IMR-90 (cell line): Measurements from ENCODE around the gene TOPORS. TPM values are rescaled to one million over a fixed set of nuclear protein-coding genes. Genes with fewer than 3 reads are reported as not detected.

Experiments
- ATAC-seq: fragments of 200-7000 bp; cut with Tn5 transposase; 2 replicates; pipeline ENCODE4 v1.9.1; 2020; ENCODE audit warnings: low read depth, mild to moderate bottlenecking, moderate library complexity
- BruUV-seq: library from RNA; stranded (reverse); fragments of 400-500 nt; replicated peaks from 2 replicates; lab custom pipeline; 2021; lab: Mats Ljungman, UMichigan
- CTCF ChIA-PET: fragments of 300-600 bp; formaldehyde crosslinking; extraction: SDS; loops from one replicate; lab custom pipeline; 2021; ENCODE audit warnings: antibody characterized with exemption; lab: Yijun Ruan, JAX
- POLR2A ChIA-PET: fragments of 300-600 bp; sonication (Branson Sonifier 250); formaldehyde crosslinking; loops from one replicate; lab custom pipeline; 2022; ENCODE audit warnings: antibody characterized with exemption; ENCODE audit not compliant: unreplicated experiment; lab: Charles Lee
- DNase-seq: peaks from one replicate; pipeline ENCODE4 v3.0.0; 2013
- H2AFZ ChIP-seq: replicated peaks from 2 replicates; pipeline ENCODE3; 2013; ENCODE audit warnings: low read length, mild to moderate bottlenecking; ENCODE audit not compliant: poor library complexity
- H2AK5ac ChIP-seq: 2 replicates; pipeline ENCODE4 v1.6.1; 2013; ENCODE audit warnings: low read depth, low read length, inconsistent platforms
- H2AK9ac ChIP-seq: replicated peaks from 2 replicates; pipeline ENCODE3; 2013; ENCODE audit warnings: mild to moderate bottlenecking, low read depth, low read length, moderate library complexity; ENCODE audit not compliant: poor library complexity
- H2BK120ac ChIP-seq: 2 replicates; pipeline ENCODE4 v1.6.1; 2013; ENCODE audit warnings: low read depth, low read length, inconsistent platforms
- H2BK15ac ChIP-seq: 3 replicates; pipeline ENCODE4 v1.6.1; 2013; ENCODE audit warnings: low read depth, low read length, inconsistent platforms
- H2BK20ac ChIP-seq: 2 replicates; pipeline ENCODE4 v1.6.1; 2013; ENCODE audit warnings: low read depth, mild to moderate bottlenecking, inconsistent platforms, low read length, moderate library complexity
- H2BK5ac ChIP-seq: 2 replicates; pipeline ENCODE4 v1.6.1; 2013; ENCODE audit warnings: mild to moderate bottlenecking, low read depth, low read length, inconsistent platforms; ENCODE audit not compliant: poor library complexity, severe bottlenecking
- H3K14ac ChIP-seq: replicated peaks from 2 replicates; pipeline ENCODE4 v1.6.1; 2013; ENCODE audit warnings: low read depth, low read length, inconsistent platforms
- H3K18ac ChIP-seq: 2 replicates; pipeline ENCODE4 v1.6.1; 2013; ENCODE audit warnings: low read depth, low read length, control low read depth
- H3K23ac ChIP-seq: 2 replicates; pipeline ENCODE4 v1.6.1; 2013; ENCODE audit warnings: low read depth, low read length, inconsistent platforms
- H3K27ac ChIP-seq: 2 replicates; pipeline ENCODE4 v1.5.1; 2013; ENCODE audit warnings: mild to moderate bottlenecking, control low read depth, low read length; ENCODE audit not compliant: insufficient read depth
- H3K27me3 ChIP-seq: 2 replicates; pipeline ENCODE4 v1.6.1; 2013; ENCODE audit warnings: low read length; ENCODE audit not compliant: control insufficient read depth, insufficient read depth
- H3K36me3 ChIP-seq: 2 replicates; pipeline ENCODE4 v1.6.1; 2013; ENCODE audit warnings: low read length, mixed read lengths; ENCODE audit not compliant: control insufficient read depth, insufficient read depth
- H3K4ac ChIP-seq: 2 replicates; pipeline ENCODE4 v1.6.1; 2013; ENCODE audit warnings: low read depth, low read length, inconsistent platforms
- H3K4me1 ChIP-seq: 2 replicates; pipeline ENCODE4 v1.6.1; 2013; ENCODE audit warnings: low read length, mixed read lengths; ENCODE audit not compliant: control insufficient read depth, insufficient read depth
- H3K4me2 ChIP-seq: 2 replicates; pipeline ENCODE4 v1.6.1; 2013; ENCODE audit warnings: low read depth, mild to moderate bottlenecking, control low read depth, low read length, moderate library complexity
- H3K4me3 ChIP-seq: 2 replicates; pipeline ENCODE4 v1.5.1; 2013; ENCODE audit warnings: low read depth, mild to moderate bottlenecking, control low read depth, low read length, moderate library complexity; ENCODE audit not compliant: insufficient read depth
- H3K56ac ChIP-seq: 2 replicates; pipeline ENCODE4 v1.6.1; 2013; ENCODE audit warnings: low read length, inconsistent platforms; ENCODE audit not compliant: insufficient read depth; ENCODE audit errors: extremely low read depth
- H3K79me1 ChIP-seq, 2 experiments: 2 replicates each; pipeline ENCODE4 v1.6.1; 2013; ENCODE audit warnings: low read length in 2 of 2, inconsistent platforms in 1 of 2, low read depth in 1 of 2
- H3K9ac ChIP-seq: 2 replicates; pipeline ENCODE4 v1.6.1; 2013; ENCODE audit warnings: low read depth, low read length, control low read depth
- H3K9me1 ChIP-seq: 2 replicates; pipeline ENCODE4 v1.6.1; 2013; ENCODE audit warnings: low read length, inconsistent platforms; ENCODE audit not compliant: insufficient read depth
- H3K9me3 ChIP-seq: 2 replicates; pipeline ENCODE4 v1.6.1; 2013; ENCODE audit warnings: low read length; ENCODE audit not compliant: control insufficient read depth, insufficient read depth
- H4K20me1 ChIP-seq: 2 replicates; pipeline ENCODE4 v1.6.1; 2013; ENCODE audit warnings: low read length, inconsistent platforms; ENCODE audit not compliant: insufficient read depth
- H4K5ac ChIP-seq: 2 replicates; pipeline ENCODE4 v1.6.1; 2013; ENCODE audit warnings: mild to moderate bottlenecking, low read depth, low read length, control low read depth
- H4K8ac ChIP-seq, 2 experiments: 2 replicates each; pipeline ENCODE4 v1.6.1; 2013; ENCODE audit warnings: low read depth in 2 of 2, low read length in 2 of 2, control low read depth in 1 of 2, inconsistent platforms in 1 of 2
- H4K91ac ChIP-seq: 2 replicates; pipeline ENCODE4 v1.6.1; 2013; ENCODE audit warnings: low read depth, low read length, inconsistent platforms; ENCODE audit not compliant: insufficient read depth
- BHLHE40 ChIP-seq: fragments of 150-350 bp; IDR thresholded peaks from 2 replicates; pipeline ENCODE4 v1.6.1; 2016; ENCODE audit warnings: mild to moderate bottlenecking, low read depth, low read length
- CEBPB ChIP-seq: IDR thresholded peaks from 2 replicates; pipeline ENCODE4 v1.6.1; 2012; ENCODE audit warnings: low read depth, low read length, improper control_type of control experiment
- CHD1 ChIP-seq: IDR thresholded peaks from 2 replicates; pipeline ENCODE4 v1.6.1; 2012; ENCODE audit warnings: low read depth, low read length, improper control_type of control experiment
- FOS ChIP-seq: fragments of 150-350 bp; IDR thresholded peaks from 2 replicates; pipeline ENCODE4 v1.6.1; 2016; ENCODE audit warnings: low read depth, low read length
- MAFK ChIP-seq: IDR thresholded peaks from 2 replicates; pipeline ENCODE4 v1.6.1; 2012; ENCODE audit warnings: low read depth, low read length, improper control_type of control experiment
- MAZ ChIP-seq: IDR thresholded peaks from 2 replicates; pipeline ENCODE4 v1.6.1; 2012; ENCODE audit warnings: low read depth, mild to moderate bottlenecking, low read length, improper control_type of control experiment, moderate library complexity, borderline replicate concordance
- MXI1 ChIP-seq: IDR thresholded peaks from 2 replicates; pipeline ENCODE4 v1.6.1; 2012; ENCODE audit warnings: low read depth, mild to moderate bottlenecking, low read length, moderate library complexity, borderline replicate concordance
- NFE2L2 ChIP-seq: fragments of 150-350 bp; IDR thresholded peaks from 2 replicates; pipeline ENCODE4 v1.6.1; 2016; ENCODE audit warnings: low read depth, mild to moderate bottlenecking, low read length
- POLR2A ChIP-seq: IDR thresholded peaks from 2 replicates; pipeline ENCODE4 v1.6.1; 2012; ENCODE audit warnings: mild to moderate bottlenecking, low read depth, low read length
- RAD21 ChIP-seq: IDR thresholded peaks from 2 replicates; pipeline ENCODE4 v1.6.1; 2012; ENCODE audit warnings: low read length, improper control_type of control experiment
- RCOR1 ChIP-seq: IDR thresholded peaks from 2 replicates; pipeline ENCODE4 v1.6.1; 2012; ENCODE audit warnings: mild to moderate bottlenecking, low read length, improper control_type of control experiment; ENCODE audit not compliant: insufficient replicate concordance
- RFX5 ChIP-seq: IDR thresholded peaks from 2 replicates; pipeline ENCODE4 v1.8.0; 2012; ENCODE audit warnings: low read depth, mild to moderate bottlenecking, low read length, moderate library complexity
- SMC3 ChIP-seq: fragments of 150-350 bp; IDR thresholded peaks from 2 replicates; pipeline ENCODE4 v1.6.1; 2016; ENCODE audit warnings: low read depth, mild to moderate bottlenecking, antibody characterized with exemption, low read length, moderate library complexity
- WGBS, 2 experiments: methylation state at CpG; one replicate each; pipeline versions ENCODE4 v1.1.5 to v1.1.7; 2013; ENCODE audit warnings: missing lambda C conversion rate in 2 of 2; ENCODE audit not compliant: insufficient read length in 1 of 2; ENCODE audit errors: extremely low coverage in 2 of 2; 5-methylcytosine and 5-hydroxymethylcytosine counted together
- dilution Hi-C: fragments of 300-500 bp; cut with HindIII; formaldehyde crosslinking; loops from one replicate; pipeline ENCODE4 v1.14.3; 2018; ENCODE audit warnings: low sequenced_read_pairs; ENCODE audit not compliant: unreplicated experiment
- in situ Hi-C: fragments of 300-500 bp; cut with MboI; formaldehyde crosslinking; loops from 3 replicates; pipeline ENCODE4 v1.14.3; 2019; ENCODE audit warnings: low sequenced_read_pairs, inconsistent platforms, mixed read lengths
- intact Hi-C: fragments of 100-400 bp; cut with micrococcal nuclease; formaldehyde crosslinking; loops from 2 replicates; pipeline ENCODE4 v1.10.0; 2022
- polyA plus RNA-seq, 3 experiments: library from polyadenylated mRNA; depleted of rRNA; stranded (reverse); fragments of >200 nt; gene quantifications; 2 replicates each; pipeline ENCODE4 v1.2.3, GENCODE V29; 2012; ENCODE audit warnings: low replicate concordance in 1 of 3
- total RNA-seq: library from RNA; depleted of rRNA; stranded (reverse); fragments of >200 nt; gene quantifications from 2 replicates; pipeline ENCODE4 v1.2.3, GENCODE V29; 2012
- TF ChIP-seq, protein P1 (sequence below): fragments of 150-350 bp; IDR thresholded peaks from 2 replicates; pipeline ENCODE4 v1.6.1; 2016; ENCODE audit warnings: low read depth, mild to moderate bottlenecking, low read length, moderate library complexity, borderline replicate concordance
- TF ChIP-seq, protein P2 (sequence below): fragments of 150-350 bp; IDR thresholded peaks from 2 replicates; pipeline ENCODE4 v1.6.1; 2017; ENCODE audit warnings: mild to moderate bottlenecking, antibody characterized with exemption, low read length, low read depth

The TOPORS gene
- total and polyA plus RNA-seq, 2 of the 4 experiments (the other 2 are of a cell fraction): 7.4 to 27.8 TPM

DNA sequence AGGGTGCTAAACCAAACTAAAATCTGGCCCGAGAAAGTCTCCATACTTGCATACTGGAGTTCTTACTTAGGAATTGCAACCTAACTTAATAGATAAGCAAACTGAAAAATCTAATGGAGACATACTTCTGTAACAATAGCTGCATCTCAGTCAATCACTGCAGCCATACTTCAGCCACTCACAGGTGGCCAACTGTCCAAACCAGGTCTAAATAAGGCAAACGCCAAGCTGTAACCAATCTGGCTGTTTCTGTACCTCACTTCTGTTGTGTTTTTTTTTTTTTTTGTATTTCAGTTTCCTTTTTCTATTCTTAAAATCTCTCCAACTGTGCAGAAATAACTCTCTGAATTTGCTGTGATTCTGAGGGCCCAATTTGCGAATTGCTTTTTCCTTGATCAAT lies 24.9 kb upstream of the TOPORS start:
- ChIA-PET CTCF (interaction anchor here (11.5 kb wide), 1 partner anchor 200 kb away, joined by 189 read pairs; no protein-coding TSS in a partner anchor), POLR2A (no interaction called here)
- intact Hi-C loops: no loop called here
- no CpG with 5 or more reads among the region's 3 CpGs for WGBS, 2 experiments
- Histone ChIP-seq H3K36me3 (no peaks in the 10 kb centered on the region), H2AK9ac (no peak overlapping the region), H4K20me1 (no peaks in the 10 kb centered on the region), H2BK20ac (no peak overlapping the region), H3K23ac (no peak overlapping the region), H4K8ac (no peak overlapping the region), H3K4me2 (no peak overlapping the region), H2BK120ac (no peak overlapping the region), H4K5ac (no peak overlapping the region), H3K9me1 (no peaks in the 10 kb centered on the region), H2BK15ac (no peak overlapping the region), H2BK5ac (no peak overlapping the region), H2AK5ac (no peak overlapping the region), H3K9ac (no peak overlapping the region), H3K56ac (no peak overlapping the region), H3K14ac (no peak overlapping the region), H3K18ac (no peak overlapping the region), H3K4me3 (no peak overlapping the region), H3K4me1 (0 out of 2 replicates have a peak, but pooled peaks cover 3% of the 10 kb centered on the region), H3K79me1 (no peaks in the 10 kb centered on the region), H4K91ac (no peak overlapping the region), H3K4ac (no peak overlapping the region), H3K27me3 (no peaks in the 10 kb centered on the region; the same call in 1 of the 2 replicates), H3K9me3 (no peaks in the 10 kb centered on the region), H3K27ac (no peak overlapping the region), H2AFZ (no peak overlapping the region)
- in situ Hi-C loops: loop anchor here (5.0 kb wide), 1 partner anchor 195 kb away; the partner anchor contains the start of gene ACO1
- TF ChIP-seq MAZ (no peak), POLR2A (no peak), NFE2L2 (no peak), BHLHE40 (no peak), RAD21 (no peak), SMC3 (no peak), RFX5 (no peak), FOS (no peak), CEBPB (no peak), CHD1 (no peak), RCOR1 (no peak), MXI1 (no peak), MAFK (no peak)
- TF ChIP-seq, protein P1, sequence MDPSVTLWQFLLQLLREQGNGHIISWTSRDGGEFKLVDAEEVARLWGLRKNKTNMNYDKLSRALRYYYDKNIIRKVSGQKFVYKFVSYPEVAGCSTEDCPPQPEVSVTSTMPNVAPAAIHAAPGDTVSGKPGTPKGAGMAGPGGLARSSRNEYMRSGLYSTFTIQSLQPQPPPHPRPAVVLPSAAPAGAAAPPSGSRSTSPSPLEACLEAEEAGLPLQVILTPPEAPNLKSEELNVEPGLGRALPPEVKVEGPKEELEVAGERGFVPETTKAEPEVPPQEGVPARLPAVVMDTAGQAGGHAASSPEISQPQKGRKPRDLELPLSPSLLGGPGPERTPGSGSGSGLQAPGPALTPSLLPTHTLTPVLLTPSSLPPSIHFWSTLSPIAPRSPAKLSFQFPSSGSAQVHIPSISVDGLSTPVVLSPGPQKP: no peak
- TF ChIP-seq, protein P2, sequence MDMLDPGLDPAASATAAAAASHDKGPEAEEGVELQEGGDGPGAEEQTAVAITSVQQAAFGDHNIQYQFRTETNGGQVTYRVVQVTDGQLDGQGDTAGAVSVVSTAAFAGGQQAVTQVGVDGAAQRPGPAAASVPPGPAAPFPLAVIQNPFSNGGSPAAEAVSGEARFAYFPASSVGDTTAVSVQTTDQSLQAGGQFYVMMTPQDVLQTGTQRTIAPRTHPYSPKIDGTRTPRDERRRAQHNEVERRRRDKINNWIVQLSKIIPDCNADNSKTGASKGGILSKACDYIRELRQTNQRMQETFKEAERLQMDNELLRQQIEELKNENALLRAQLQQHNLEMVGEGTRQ: no peak
- dilution Hi-C loops: no loop called here
- ATAC-seq: no peak
- no peak for DNase-seq
- BruUV-seq: no TSS peak
